ENCODE measurements around the gene NXF2B.
"Not testable (repeated sequence)": the region's sequence is repeated elsewhere in the genome, so short reads cannot be mapped to it uniquely, and the experiment has no call there.

The NXF2B gene, protein sequence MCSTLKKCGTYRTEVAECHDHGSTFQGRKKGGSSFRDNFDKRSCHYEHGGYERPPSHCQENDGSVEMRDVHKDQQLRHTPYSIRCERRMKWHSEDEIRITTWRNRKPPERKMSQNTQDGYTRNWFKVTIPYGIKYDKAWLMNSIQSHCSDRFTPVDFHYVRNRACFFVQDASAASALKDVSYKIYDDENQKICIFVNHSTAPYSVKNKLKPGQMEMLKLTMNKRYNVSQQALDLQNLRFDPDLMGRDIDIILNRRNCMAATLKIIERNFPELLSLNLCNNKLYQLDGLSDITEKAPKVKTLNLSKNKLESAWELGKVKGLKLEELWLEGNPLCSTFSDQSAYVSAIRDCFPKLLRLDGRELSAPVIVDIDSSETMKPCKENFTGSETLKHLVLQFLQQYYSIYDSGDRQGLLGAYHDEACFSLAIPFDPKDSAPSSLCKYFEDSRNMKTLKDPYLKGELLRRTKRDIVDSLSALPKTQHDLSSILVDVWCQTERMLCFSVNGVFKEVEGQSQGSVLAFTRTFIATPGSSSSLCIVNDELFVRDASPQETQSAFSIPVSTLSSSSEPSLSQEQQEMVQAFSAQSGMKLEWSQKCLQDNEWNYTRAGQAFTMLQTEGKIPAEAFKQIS

DNA sequence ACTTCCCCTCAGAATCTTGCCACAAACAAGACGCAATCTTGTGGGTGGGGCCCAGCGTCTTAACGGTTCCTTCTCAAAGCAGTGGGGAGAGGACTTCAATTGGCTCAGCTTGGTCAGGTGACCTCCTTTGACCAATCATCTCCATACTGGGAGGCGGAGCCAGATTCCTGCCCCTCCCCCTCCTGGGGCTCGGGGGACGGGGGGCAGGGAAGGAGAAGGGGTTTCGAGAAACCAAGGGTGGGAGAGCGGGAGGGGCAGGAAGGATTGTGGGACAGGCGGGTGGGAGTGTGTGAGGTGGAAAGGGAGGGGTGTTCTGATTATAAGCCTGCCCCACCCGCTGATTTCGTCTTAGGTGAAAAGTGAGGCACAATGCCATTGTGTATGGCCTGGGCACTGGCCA, at the start of gene NXF2B:
Gene NXF2B, minus strand, starts transcription at position 101 of the 400 bp plus-strand sequence. CDS start 59,972 bp downstream, outside the sequence.
- DNase-seq: not testable (repeated sequence)

DNA sequence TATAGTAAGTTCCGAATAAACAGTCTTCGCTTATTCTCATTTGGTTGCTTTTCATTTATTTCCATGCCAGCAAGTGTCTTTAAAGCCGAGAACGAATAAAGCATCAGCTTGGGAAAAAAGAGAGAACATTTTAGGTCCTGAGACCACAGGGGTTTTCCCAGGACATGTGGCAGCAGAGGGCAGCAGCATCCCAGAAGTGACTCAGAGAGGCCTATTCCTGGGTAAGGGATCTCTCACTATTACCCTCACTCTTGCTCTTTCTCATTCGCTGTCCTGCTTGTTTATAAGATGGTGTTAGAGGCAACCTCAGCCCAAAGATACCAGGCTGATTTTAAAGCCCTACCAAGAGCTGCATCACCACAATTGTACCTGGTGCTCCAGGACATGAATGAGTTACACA, 39.0 kb upstream of the NXF2B start:
- not testable (repeated sequence) for DNase-seq

DNA sequence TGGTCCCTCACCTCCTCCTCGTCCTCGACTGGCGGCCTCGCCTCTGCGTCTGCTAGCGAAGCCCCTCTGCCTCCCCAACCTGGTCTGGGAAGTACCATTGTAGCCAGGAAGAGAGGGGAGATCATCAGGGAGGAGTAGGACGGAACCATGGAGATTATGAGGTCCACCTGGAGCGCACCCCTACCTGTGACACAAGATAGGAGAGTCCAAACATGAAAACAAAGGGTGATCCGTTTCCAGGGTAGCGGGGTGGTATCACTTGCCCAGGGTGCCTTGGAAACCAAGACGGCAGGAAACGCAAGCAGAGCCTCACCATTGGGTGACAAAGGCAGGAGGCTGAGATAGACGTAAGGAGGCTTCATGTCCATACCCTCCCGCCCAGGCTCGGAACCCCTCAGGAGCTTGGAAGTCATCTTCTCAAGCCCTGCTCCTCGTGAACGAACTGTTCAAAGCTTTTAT, 32.0 kb upstream of the NXF2B start, which contains the start of gene TCP11X2:
Gene TCP11X2, minus strand, starts transcription at position 51 of the 459 bp plus-strand sequence.
- DNase-seq: not testable (repeated sequence)

DNA sequence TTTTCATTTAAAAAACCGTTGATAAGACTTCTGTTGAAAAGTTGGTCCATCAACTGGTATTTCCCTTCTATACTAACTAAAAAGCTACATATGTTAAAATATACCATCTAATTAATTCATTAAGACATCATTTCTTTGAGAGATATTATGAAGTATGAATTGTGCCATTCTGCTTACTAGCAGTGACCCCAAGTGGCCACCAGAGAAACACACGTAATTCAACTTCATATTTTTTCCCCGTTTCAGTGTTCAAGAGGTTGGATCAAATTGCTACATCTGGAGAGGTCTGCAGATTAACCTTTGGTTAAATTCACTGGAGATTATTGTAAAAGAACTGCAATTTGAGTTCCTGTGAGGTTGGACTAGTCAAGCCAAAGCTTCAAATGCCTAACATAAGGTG, 30.4 kb upstream of the NXF2B start:
- not testable (repeated sequence) for DNase-seq

DNA sequence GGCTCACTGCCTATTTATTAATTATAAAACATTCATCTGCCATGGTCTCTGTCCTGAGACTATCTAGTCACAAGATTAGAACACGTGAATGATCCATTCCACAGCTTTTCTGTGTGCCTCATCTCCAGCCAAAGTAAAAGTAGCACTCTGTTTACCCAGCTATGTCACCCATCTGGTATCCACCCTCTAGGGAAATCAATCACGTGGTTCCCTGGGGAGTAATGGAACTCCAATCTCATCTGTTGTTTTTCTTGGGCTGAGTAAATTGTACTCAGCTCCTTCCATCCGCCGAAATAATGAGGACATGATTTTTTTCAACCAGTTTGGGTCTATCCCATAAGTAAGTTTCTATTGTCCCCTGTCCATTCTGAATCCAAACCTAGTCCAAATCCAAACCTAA, 18.8 kb upstream of the NXF2B start:
- not testable (repeated sequence) for DNase-seq

DNA sequence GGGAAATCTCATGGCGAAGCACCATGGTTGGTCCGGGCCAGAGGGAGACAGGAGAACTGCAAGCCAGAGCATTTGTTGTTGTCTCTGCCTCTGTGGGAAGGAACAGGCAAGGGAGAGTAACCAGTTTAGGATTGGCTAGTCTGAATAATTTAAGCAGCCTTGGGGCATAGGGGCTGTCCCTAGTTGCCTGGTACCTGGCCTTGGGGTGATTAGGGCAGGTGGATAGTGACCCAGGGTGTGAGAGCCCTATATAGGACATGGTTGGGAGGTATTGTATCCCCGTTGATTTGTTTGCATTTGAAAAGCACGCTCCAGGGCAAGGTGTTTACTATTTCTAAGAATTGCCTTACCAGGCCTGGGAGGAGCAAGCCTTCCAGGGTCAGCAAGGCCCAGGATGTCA, 25.3 kb downstream of the NXF2B start:
- DNase-seq: not testable (repeated sequence)

DNA sequence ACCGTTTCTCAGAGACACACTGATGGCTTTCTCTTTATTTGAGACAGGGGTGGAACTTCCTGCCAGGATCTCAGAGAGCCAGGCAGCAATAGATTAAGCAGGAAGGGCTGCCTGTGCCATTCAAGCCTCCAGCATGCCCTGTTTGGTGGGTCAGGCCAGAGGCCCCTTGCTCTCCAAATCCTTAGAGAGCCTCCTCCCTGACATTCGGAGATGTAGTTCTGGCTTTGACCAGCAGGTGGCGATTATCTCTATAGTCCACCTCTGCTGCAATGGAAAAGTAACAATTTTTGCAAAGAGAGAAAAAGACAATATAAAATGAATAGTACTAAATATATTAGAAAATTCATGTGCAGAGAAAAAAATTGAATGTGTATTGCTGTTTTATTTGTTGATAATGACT, 93.9 kb downstream of the NXF2B start:
- peak; percentile 71 for DNase-seq

DNA sequence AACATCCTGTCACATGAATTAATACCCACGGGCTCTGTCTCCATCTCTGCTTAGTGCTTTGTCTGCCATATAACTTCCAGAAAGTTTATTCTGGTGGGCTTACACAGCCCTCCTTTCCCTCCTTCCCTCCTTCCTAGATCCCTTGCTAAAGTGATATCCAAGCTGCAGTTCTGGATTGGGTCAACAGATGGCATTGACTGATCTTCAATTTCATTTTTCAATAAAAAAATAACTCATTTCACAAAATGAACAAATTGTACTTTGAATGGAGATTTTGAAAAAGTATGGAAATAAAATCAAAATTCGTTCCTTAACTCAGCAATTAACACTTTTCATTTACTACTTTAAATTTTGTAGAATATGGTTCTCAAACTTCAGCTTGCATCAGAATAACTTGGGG, 97.9 kb downstream of the NXF2B start:
- no peak for DNase-seq

DNA sequence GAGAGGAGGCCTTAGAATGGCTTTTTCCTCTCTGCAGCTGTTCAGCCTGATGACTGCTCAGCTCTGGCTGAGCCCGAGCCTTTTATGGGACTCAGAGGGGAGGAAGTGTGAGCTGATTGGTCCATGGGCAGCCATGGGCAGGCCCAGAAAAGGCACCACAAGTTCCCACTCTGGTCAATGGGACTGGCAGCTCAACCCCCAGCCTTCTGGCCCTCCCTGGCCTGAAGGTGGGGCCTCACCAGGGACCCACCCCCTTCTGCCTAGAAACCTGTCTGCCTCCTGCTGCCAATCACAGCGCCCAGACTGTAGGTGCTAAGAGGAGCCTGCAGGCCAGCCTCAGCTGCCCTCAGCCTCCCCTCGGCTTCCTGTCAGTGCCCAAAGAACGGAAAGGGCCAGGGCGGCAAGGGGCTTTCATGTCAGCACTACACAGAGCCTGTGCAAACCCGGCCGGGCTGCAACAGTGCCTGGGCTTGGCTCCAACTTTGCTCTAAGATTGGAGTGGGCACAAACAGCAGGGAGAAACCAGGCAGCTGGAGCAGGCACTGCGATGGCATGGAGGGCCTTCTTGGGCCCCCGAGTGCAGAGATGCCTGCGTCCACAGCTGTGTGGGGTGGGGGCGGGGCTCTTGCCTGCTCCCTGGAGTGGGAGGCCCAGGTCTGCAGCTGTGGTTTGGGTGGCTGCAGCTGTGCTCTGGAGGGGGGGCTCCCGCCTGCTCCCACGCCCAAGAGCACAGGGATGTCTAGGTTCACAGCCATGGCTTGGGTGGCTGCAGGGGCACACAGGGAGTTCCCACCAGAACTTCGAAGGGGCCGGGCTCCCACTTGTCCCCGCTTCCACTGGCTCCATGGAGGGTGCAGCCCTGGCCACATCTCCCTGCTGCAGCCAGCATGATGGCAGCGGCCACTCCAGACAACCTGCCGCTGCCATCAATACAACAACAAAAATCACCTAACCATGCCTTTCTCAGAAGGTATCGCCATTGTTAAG, 100.2 kb downstream of the NXF2B start:
- DNase-seq: no peak

DNA sequence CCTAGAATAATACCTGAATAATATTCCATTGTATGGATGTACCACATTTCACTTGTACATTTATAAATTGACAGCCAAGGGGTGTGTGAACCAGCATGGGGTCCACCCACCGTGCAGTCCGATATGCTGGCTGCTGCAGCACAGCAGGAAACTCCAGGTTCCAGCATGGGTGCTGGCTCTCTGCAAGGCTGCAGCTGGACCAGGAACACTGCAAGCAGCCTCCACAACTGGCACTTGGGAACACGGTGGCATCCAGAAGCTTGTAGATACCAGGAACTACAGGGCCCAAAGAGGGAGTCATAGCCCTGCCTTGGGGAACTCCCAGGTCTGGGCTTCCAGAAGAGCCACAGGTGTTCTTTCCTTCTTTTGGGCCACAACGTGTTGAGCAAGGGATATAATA, 101.6 kb downstream of the NXF2B start:
- no peak for DNase-seq

Measured in activated CD8-positive, alpha-beta memory T cell treated with anti-CD3 and anti-CD28 coated beads, Interleukin-2, amount 50 U/mL, for 4 hours (primary cell).